GM12874 (cell line): ENCODE data around the gene NEUROG1.

Experiments
- CTCF ChIP-seq: IDR thresholded peaks from 2 replicates; pipeline ENCODE4 v1.5.1; 2011; ENCODE audit warnings: low read depth, mild to moderate bottlenecking, control low read depth, low read length, moderate library complexity; ENCODE audit not compliant: insufficient read depth

Gene NEUROG1

GRCh38 chr5:135541807-135542502 is 6.2 kb upstream of the NEUROG1 start:
- TF ChIP-seq CTCF, result no peak

- TF ChIP-seq CTCF, result no peak
Measured at GRCh38 chr5:135539430-135540005, 3.8 kb upstream of the NEUROG1 start.

GRCh38 chr5:135538261-135538660 is 2.5 kb upstream of the NEUROG1 start:
- TF ChIP-seq CTCF, result no peak

GRCh38 chr5:135537745-135538144 is 2.0 kb upstream of the NEUROG1 start:
- TF ChIP-seq CTCF, result no peak

- TF ChIP-seq CTCF, result no peak
Measured at GRCh38 chr5:135537271-135537670, 1.5 kb upstream of the NEUROG1 start.

- no peak for TF ChIP-seq CTCF
Measured at GRCh38 chr5:135535420-135535819, 344 bp downstream of the NEUROG1 start.

GRCh38 chr5:135534609-135535419 is 950 bp downstream of the NEUROG1 start:
- 0 out of 2 replicates have a peak, but pooled peaks have one; percentile 16 for TF ChIP-seq CTCF
